ENCODE data around the gene C1orf185. TPM values are rescaled to one million over a fixed set of nuclear protein-coding genes. Genes with fewer than 3 reads are reported as not detected.

The C1orf185 gene
- total RNA-seq = not detected in 2 replicates

DNA sequence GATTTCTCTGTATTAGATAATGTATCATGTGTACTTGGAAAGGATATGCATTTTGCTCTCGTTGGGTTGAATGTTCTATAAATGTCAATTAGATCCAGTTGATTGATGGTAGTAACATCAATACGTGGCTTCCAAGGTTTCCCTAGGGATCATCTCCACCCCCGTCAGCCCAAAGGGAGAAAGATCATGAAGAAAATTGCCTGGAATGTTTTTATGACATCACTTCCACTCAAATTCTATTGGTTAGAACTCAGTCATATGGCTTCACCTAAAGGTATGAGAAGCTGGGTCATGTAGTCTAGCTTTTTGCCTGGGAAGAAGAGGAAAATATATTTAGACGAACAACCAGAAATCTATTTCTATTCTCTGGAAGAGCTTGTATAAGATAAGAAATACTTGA lies at the start of gene C1orf185:
Gene C1orf185, plus strand, starts transcription at position 253 of the 400 bp plus-strand sequence. Its CDS starts 6 bp downstream, at position 259.

Other genes with a start within 250 kb of the C1orf185 start
- 32.4 and 84.1 TPM in 2 replicates for gene FAF1, start 142.0 kb upstream of the C1orf185 start, total RNA-seq
- 16.7 and 78.5 TPM in 2 replicates for gene CDKN2C, start 132.0 kb upstream of the C1orf185 start, total RNA-seq
- 76.9 and 116 TPM in 2 replicates for gene RNF11, start 134.0 kb downstream of the C1orf185 start, total RNA-seq
- gene TTC39A, start 228.3 kb downstream of the C1orf185 start, total RNA-seq = 1.5 and 3.1 TPM in 2 replicates